Caki2 (cell line): ENCODE results near the gene NTN1. TPM values are rescaled to one million over a fixed set of nuclear protein-coding genes. Genes with fewer than 3 reads are reported as not detected.

Experiments used
- DNase-seq: peaks from one replicate; pipeline ENCODE4 v3.0.0-alpha.2; 2015; ENCODE audit warnings: low read depth
- in situ Hi-C: cut with HindIII; loops from 2 replicates; pipeline ENCODE4 v1.10.0; 2016; ENCODE audit warnings: low sequenced_read_pairs, low pct_unique_long_range_greater_than_20kb, mixed read lengths
- total RNA-seq: library from RNA; depleted of rRNA; stranded (reverse); fragments of >200 nt; shearing (Covaris generic); gene quantifications from 2 replicates; pipeline ENCODE4 v1.2.3, GENCODE V29; 2014; ENCODE audit warnings: low replicate concordance

Gene NTN1
- total RNA-seq, 1 experiment from 2014 or later = 11.9 TPM

DNA sequence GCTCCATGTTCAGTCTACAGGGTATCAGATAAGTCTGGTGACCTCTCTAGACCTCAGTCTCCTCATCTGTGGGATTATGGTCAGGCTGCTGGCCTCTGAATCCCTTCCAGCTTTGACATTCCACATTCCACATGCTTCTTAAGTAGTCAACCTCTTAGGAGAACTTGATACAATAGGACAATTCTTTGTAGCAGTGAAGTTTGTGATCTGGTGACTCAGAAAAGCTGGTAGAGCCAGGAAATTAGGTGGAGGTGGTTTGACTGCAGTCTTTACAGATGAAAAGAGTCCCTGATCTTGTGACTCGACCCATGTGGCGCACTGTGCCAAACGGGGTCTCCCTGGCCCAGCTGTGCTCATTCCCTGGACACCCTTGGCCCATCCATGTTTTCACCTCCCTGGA is 147.8 kb downstream of the NTN1 start:
- in situ Hi-C loops = no loop called here
- no peak for DNase-seq

DNA sequence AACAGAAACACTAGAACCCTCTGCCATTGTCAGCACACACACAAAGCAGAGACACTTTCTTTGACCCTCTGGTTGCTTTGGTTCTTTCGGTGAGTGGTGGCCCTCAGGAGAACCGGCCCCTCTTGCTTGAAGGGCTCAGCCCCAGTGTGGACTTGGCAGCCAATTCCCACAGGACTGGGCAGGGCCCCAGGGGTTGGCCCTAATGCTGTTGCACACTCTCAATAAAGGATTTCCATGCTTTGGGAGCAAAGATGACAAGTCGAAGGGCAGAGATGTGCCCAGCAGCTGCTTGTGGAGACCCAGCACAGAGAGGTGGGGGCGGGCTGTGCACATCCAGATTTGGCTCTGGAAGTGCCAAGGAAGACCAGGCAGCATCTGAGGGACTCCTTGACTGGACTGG is 149.0 kb downstream of the NTN1 start:
- in situ Hi-C loops = no loop called here
- no peak for DNase-seq

DNA sequence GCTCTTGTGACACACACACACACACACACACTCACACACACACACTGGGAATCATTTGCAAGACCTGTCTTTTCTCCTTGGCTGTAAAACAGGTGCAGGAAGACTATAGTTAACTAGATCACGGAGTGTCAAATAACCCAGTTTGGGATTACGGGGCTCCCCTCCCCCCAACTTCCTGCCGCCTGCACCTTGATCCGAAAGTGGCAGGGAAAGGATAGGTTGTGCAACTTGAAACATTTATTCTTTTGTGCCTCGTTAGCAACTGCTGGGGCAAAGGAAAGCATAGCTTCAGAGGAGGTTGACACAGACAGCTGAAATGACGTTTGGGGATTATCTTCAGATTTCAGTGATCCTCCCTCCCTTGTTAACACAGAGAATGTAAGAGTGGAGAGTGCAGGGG is 149.5 kb downstream of the NTN1 start:
- in situ Hi-C loops = no loop called here
- no peak for DNase-seq

DNA sequence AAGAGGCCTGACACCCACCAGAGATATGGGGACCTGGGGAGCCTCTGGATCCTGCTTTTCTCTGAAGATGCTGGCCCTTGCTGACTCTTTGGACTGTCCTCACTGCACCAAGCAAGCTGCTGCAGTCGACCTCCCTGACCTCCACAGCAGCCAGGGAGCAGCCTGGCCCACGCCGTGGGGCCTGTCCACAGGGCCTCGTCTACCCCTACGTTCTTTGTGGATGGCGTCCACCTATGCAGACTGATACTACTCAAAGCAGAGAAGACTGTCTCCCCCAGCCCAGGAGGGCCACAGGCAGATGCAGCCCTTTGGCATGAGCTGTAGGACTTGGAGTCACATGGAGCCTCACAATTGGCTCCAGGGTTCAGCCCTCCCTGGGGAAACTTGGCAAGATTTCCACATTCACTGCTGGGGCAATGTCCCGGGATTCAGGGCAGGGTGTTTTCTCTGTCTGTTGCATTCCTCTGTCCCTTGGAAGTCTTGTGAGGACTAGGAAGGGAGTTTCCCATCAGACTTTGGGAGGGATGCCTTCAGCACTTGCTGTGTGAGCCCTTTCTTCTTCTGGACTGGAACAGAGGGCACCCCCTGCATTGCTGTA is 152.2 kb downstream of the NTN1 start:
- in situ Hi-C loops = no loop called here
- no peak for DNase-seq

DNA sequence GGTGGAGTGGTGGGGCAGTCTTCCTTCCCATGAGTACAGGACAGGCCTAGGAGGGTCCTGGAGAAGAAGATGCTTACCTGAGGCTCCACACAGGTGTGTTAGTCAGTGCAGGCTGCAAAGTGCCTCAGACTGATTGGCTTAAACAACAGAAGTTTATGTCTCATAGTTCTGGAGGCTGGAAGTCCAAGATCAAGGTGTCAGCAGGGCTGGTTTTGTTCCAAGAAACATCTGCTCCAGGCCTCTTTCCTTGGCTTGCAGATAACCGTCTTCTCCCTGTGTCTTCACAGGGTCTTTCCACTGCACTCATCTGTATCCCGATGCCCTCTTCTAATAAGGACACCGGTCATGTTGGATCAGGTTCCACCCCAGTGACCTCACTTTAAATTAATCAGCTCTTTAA is 153.0 kb downstream of the NTN1 start:
- DNase-seq = no peak
- in situ Hi-C loops = no loop called here

DNA sequence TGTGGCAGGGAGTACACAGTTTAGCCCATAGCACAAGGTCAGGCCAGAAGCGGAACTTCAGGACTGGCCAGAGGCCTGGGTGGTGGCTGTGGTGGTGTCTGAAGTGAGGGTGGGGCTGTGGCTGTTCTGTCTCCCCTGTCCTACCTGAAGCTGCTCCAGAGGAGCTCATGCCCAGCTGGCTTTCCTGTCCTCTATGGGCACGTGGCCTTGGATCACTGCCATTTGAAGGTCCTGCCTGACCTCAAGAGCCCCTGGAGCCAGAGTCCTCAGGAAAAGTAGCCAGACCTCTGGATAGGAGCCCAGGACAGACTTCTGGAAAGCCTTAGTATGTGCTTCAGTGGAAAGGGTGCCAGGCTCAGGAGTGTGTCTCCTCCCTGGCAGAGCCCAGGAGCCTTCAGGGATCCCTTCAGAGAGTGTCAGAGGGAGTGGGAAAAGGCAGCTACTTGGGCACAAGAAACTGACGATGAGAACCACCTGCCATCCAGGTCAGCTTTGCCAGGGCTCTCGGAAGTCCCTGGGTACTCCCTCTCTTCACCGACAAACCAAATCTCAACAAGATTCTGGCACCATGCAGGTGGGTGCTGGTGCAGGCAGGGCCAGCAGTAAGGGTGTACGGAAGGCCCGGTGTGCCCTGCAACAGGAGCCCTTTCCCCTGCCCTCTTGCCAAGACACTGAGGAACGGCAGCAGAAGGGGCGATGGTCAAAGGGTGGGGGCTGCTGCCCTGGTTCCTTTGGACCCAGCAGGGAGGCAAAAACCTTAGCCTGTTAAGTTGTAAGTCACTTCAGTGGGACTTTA is 153.7 kb downstream of the NTN1 start:
- in situ Hi-C loops = no loop called here
- DNase-seq = no peak

DNA sequence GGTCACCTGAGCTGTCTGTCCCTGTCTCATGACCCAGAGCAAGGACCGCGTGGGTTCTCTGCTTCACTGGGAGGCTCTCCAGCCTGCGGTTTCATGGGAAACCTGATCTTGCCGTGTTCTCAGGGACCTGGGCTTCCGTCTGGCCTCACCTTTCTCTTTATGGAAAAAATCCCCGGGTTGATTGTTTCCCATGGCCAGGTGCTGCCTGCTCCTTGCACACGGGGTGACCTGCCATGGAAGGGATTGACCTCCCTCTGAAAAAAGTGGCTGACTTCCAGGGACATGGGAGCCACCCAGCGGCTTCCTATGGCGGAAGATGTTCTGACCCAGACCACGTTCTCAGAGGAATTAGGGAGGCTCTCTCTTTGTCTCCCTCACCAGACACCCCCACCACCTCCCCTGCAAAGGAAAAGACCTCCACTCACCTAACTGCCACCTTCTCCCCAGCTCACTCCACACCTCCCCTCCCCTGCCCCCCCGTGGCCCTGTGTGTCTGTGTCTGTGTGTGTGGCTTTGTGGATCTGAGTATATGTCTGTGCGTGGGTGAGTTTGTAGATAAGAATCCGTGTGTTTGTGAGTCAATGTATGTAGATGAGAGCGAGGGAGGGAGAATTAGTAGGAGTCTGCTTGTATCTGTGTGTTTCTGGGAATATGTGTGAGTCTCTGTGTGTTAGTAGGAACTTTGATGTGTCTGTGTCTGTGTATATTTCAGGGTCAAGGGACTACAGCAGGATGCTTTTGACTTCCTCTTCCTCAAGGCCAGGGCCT is 154.6 kb downstream of the NTN1 start:
- DNase-seq = no peak
- in situ Hi-C loops = no loop called here

DNA sequence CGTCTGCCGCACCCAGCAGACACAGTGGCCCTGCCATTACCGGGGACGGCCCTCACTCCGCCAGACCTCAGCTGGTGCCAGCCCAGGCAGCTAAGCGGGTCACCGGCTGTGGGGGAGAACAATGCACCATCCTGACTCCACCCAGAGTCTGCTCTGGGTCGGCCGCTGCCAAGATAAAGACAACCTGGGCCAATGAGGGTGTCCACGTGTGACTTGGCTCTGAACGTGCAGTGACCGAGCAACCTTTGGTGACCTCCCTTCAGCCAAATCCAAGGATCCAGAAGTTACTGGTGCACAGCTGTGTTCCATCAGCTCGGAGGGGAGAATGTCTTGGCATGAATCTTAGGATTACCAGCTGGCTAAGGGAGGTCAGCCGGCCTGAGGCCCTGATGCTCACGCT is 155.9 kb downstream of the NTN1 start:
- no peak for DNase-seq
- in situ Hi-C loops = no loop called here

DNA sequence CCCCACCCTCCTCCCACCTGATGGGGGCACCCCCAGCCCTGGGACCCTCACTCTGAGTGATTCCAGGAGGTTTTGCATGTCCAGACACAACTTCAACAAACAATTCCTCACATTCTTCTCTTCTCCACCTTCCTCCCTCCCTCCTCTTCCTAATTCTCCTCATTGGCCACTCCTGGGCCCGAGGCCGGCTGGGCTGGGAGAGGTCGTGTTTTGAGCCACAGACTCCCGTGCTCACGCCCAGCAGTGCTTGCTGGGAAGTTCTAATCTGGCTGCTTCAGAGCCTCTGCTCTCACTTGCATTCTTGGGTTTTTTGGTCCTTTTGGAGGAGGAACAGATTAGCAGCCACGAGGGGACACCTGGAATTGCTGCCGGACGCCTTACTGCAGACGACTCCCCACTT is 157.0 kb downstream of the NTN1 start:
- in situ Hi-C loops = no loop called here
- no peak for DNase-seq

DNA sequence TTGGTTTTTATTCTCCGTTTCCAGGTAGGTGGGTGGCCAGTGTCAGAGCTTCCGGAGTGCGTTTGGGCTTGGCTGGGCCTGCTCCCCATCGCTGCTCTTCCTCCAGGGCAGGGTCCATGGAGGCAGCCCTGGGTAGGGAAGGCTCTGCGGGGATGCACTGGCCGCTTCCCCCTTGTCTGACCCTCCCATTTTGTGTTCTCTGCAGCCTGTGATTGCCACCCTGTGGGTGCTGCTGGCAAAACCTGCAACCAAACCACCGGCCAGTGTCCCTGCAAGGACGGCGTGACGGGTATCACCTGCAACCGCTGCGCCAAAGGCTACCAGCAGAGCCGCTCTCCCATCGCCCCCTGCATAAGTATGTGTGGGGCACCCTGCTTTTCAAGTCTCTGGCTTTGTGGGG is 158.3 kb downstream of the NTN1 start:
- DNase-seq = no peak
- in situ Hi-C loops = no loop called here

DNA sequence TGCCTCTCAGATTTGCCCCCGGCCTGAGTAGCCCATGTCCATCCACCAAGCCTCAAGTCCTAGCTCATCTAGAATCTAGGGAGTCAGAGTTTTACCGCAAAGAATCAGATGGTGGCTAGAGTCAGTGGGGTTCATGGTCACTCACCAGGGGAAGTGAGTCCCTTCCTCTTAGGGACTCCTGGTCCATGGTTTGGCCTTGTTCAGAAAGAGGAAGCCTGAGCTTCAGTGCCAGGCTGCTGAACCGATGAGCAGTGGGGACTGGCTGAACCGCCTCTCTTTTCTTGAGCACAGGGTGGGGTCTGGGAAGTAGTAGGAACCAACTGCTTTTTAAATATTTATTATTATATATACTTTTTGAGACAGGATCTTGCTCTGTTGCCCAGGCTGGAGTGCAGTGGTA is 160.3 kb downstream of the NTN1 start:
- DNase-seq = no peak
- in situ Hi-C loops = no loop called here

DNA sequence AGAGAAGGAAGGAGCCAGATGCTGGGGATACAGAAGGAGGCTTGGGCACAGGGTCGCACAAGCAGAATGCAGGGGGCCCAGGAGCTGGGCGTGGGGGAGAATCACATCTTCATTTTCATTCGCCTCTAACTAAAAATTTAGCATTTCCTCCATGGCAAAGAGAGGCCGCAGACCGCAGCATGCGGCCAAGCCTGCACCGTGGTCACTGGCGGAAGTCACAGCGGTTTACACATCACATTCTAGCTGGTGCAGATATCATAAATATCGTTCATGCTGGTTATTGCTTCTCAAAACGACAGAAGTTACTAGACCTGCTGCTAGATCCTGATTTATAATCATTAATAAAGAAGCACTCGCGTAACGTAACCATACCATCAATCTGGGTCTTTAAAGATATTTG is 162.0 kb downstream of the NTN1 start:
- no peak for DNase-seq
- in situ Hi-C loops = no loop called here

DNA sequence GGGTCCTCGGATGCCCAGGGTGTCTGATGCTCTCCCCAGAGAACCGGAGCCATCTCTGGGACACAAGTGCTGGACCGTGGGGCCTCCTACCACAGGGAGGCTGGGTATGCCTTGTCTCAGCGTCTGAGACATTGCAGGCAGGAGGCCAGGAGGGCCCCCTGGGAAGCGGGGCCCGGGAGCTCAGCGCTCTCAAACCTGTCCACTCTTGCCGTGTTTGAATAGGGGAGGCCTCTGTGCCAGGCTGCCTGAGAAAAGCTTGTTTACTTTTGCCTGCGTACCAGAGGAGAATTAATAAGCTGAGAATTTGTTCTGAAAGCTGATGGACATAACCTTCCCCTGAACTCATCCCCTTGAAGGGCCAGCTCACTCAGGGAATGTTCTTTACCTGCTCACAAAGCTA is 163.8 kb downstream of the NTN1 start:
- in situ Hi-C loops = no loop called here
- DNase-seq = no peak

DNA sequence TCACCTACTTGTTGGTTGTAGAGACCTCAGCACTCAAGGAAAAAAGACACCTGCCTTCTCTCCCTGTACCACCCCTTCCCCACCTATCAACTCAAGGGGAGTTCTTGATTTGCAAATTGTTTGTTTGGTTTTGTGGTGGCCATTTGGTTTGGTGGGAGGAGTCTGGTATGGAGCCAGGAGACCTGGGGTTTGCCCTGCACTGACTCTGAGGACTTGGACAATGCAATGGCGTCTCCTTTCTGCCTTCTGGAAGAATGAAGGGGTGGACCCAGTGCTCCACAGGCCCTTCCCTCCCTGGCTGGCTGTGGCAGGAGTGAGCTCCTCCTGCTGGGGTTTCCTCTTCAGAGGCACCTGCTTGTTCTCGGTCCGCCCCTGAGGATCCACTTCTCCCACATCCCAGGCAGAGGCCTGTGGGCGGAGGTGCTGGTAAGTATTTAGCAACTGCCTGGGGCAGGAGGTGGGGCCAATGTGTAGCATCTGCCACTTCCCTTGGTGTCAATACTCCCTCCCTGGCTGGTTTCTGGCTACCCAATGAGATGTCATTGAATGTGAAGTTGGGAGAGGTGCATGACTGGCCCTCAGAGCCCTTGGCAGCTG is 164.5 kb downstream of the NTN1 start:
- no peak for DNase-seq
- in situ Hi-C loops = no loop called here

DNA sequence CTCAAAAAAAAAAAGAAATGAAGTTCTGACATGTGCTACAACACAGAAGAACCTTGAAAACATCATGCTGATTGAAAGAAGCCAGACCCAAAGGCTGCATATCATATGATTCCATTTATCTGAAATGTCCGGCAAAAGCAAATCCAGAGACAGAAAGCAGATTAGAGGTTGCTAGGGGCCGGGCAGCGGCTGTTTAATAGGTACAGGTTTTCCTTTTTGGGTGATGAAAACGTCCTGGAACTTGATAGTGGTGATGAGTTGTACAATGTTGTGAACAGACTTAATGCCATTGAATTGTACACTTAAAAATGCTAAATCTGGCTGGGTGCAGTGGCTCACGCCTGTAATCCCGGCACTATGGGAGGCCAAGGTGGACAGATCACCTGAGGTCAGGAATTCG is 166.5 kb downstream of the NTN1 start:
- no peak for DNase-seq
- in situ Hi-C loops = no loop called here

DNA sequence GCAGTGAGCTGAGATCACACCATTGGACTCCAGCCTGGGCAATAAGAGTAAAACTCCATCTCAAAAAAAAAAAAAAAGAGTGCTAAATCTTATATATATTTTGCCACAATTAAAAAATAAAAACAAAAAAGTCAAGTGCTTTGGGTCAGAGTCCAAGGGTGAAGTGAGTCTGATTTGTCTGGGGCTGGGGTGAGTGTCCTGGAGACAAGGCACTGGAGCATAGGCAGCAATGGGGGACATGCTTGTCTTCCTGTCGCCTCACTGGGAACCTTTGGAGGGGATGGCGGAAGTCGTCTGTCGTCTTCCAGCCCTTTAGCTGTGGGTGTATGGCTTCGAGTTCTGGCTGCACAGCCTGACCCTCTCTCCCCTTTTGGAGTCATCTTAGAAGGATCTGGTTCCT is 167.1 kb downstream of the NTN1 start:
- DNase-seq = no peak
- in situ Hi-C loops = no loop called here

DNA sequence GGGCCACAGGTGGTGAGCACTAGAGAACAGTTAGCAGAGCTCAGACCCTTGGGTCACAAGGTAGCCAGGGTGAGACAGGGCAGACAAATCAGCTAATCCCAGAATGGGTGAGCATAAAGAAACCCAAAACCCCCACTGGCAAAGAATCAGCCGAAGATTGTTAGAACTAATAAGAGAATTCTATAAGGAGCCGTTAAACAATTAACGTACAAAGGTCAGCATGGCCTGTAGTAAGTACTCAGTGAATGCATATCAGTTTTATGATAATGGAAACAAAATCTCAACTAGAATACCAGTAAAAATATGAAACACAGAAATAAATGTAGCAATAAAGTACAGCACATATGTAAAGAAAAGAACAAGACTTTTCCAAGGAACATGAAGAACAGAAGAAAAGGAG is 168.6 kb downstream of the NTN1 start:
- DNase-seq = no peak
- in situ Hi-C loops = no loop called here

DNA sequence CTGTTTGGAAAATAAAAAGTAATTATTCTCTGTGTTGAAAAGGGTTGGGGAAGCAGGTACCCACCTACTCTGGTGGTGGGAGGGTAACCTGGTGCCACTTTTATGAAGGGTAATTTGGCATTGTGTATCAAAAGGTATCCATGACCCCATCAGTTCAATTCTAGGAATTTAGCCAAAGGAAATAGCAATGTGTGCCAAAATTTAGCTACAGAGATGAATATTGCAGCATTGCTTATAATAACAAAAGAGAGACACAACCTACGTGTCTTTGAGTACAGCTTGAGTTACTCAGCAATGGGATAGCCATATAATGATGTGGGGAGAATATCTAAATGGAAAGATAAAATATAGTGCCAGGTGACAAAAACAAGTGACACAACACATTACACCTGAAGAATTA is 170.7 kb downstream of the NTN1 start:
- DNase-seq = no peak
- in situ Hi-C loops = no loop called here

DNA sequence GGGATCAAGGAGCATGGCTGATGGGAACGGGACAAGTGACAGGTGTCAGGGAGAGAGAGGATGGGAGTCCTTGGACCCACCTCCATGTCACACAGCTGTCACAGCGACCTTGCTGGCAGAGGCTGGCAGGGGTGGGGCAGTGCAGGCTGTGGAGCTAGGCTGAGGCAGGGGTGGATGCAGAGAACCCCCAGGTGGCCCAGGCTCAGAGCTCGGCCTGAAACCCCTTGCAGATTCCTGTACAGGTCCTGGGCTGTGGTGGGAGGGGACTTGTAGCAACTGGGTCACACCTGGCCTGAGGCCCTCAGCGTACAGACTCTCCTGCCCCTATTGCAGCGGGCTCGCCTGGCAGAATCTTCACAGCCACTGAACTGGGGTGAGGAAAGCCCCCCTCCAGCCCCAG is 174.1 kb downstream of the NTN1 start:
- in situ Hi-C loops = no loop called here
- DNase-seq = no peak
